Activated CD8-positive, alpha-beta T cell treated with anti-CD3 and anti-CD28 coated beads for 36 hours (primary cell): ENCODE data around the gene ACBD6. TPM values are rescaled to one million over a fixed set of nuclear protein-coding genes. Genes with fewer than 3 reads are reported as not detected.

Experiments
- ATAC-seq: fragments of 200-7000 bp; cut with Tn5 transposase; one replicate; pipeline ENCODE4 v1.10.0; 2021; ENCODE audit warnings: mild to moderate bottlenecking, moderate library complexity
- CTCF ChIA-PET: fragments of 350-600 bp; sonication (Branson Sonifier 250); formaldehyde crosslinking; loops from one replicate; lab custom pipeline; 2021; ENCODE audit warnings: antibody characterized with exemption; lab: Charles Lee
- POLR2A ChIA-PET: fragments of 350-600 bp; sonication (Branson Sonifier 250); formaldehyde crosslinking; loops from one replicate; lab custom pipeline; 2021; ENCODE audit warnings: antibody characterized with exemption; lab: Charles Lee
- DNase-seq: peaks from one replicate; pipeline ENCODE4 v3.0.0-alpha.2; 2020
- H3K27ac Mint-ChIP-seq: one replicate; pipeline ENCODE4 v1.8.0; 2021; ENCODE audit warnings: mild to moderate bottlenecking, mixed read lengths
- H3K27me3 Mint-ChIP-seq: one replicate; pipeline ENCODE4 v1.8.0; 2021; ENCODE audit warnings: mixed read lengths
- H3K36me3 Mint-ChIP-seq: one replicate; pipeline ENCODE4 v1.8.0; 2021; ENCODE audit warnings: low read depth, mixed read lengths
- H3K4me1 Mint-ChIP-seq: one replicate; pipeline ENCODE4 v1.8.0; 2021; ENCODE audit warnings: low read depth, mixed read lengths
- H3K4me3 Mint-ChIP-seq: one replicate; pipeline ENCODE4 v1.8.0; 2021; ENCODE audit warnings: mild to moderate bottlenecking, moderate library complexity, mixed read lengths
- H3K9me3 Mint-ChIP-seq: one replicate; pipeline ENCODE4 v1.8.0; 2021; ENCODE audit warnings: mixed read lengths
- intact Hi-C: fragments of 100-400 bp; cut with micrococcal nuclease; formaldehyde crosslinking; loops from one replicate; pipeline ENCODE4 v1.10.0; 2022
- total RNA-seq, 2 experiments: library from RNA; stranded (reverse); gene quantifications; one replicate each; pipeline ENCODE4 v1.2.3, GENCODE V29; 2021
- TF ChIP-seq, protein P1 (sequence below): fragments of 200-600 bp; IDR thresholded peaks from one replicate; pipeline ENCODE4 v1.8.0; 2022; ENCODE audit warnings: antibody characterized with exemption, mild to moderate bottlenecking

The ACBD6 gene
- total RNA-seq, 2 experiments from 2014 or later, result 41.3 to 45.0 TPM

DNA sequence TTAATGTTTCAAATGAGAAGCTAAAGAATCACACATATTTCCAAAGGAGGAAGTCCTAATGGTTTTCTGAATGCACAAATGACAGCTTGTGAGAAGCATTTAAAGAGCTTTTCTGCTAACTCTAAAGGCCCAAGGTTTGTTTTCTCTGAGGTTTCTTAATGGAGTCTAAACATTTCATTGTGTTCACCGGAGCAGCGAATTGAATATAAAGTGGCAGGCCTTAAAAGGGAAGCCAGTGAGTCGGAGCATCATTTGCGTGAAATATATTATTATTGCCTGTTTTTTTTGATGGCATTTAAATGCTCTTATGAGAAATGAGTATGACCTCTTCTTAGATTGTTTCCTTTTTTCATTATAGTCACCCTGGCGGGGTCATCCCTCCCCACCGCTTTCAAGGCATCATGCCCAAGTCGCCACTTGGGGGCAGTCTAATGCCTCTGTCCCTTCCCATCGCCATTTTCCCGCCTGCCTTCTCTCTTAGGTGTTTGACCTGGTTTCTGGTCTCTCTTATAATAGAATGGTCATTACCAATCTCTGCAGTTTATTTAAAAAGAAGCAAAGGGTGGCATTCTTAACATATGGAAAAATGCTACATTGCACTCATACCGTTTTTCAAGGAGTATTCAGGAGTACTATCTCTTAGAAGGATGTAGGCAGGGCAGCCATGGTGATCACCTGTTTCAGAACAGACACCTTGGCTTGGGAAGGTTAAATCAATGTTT is 31.1 kb upstream of the ACBD6 start:
- ChIA-PET CTCF (interaction anchor here (0.7 to 15.4 kb wide), 10 partner anchors 9 to 602 kb away, joined by 3 to 161 read pairs (median 4); no protein-coding TSS in a partner anchor), POLR2A (no interaction called here)
- no peaks in the 10 kb centered on the region for H3K36me3 Mint-ChIP-seq
- no peak overlapping the region for H3K27ac Mint-ChIP-seq
- ATAC-seq (peak; percentile 79), DNase-seq (peak; percentile 80)
- H3K4me1 Mint-ChIP-seq, result no peaks in the 10 kb centered on the region
- peaks cover 2% of the 10 kb centered on the region for H3K27me3 Mint-ChIP-seq
- TF ChIP-seq, protein P1, sequence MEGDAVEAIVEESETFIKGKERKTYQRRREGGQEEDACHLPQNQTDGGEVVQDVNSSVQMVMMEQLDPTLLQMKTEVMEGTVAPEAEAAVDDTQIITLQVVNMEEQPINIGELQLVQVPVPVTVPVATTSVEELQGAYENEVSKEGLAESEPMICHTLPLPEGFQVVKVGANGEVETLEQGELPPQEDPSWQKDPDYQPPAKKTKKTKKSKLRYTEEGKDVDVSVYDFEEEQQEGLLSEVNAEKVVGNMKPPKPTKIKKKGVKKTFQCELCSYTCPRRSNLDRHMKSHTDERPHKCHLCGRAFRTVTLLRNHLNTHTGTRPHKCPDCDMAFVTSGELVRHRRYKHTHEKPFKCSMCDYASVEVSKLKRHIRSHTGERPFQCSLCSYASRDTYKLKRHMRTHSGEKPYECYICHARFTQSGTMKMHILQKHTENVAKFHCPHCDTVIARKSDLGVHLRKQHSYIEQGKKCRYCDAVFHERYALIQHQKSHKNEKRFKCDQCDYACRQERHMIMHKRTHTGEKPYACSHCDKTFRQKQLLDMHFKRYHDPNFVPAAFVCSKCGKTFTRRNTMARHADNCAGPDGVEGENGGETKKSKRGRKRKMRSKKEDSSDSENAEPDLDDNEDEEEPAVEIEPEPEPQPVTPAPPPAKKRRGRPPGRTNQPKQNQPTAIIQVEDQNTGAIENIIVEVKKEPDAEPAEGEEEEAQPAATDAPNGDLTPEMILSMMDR, result peak; percentile 80
- intact Hi-C loops, result loop anchor here (5.0 kb wide), 1 partner anchor 329 kb away; no protein-coding TSS in a partner anchor
- H3K4me3 Mint-ChIP-seq, result no peak overlapping the region
- H3K9me3 Mint-ChIP-seq, result no peaks in the 10 kb centered on the region

DNA sequence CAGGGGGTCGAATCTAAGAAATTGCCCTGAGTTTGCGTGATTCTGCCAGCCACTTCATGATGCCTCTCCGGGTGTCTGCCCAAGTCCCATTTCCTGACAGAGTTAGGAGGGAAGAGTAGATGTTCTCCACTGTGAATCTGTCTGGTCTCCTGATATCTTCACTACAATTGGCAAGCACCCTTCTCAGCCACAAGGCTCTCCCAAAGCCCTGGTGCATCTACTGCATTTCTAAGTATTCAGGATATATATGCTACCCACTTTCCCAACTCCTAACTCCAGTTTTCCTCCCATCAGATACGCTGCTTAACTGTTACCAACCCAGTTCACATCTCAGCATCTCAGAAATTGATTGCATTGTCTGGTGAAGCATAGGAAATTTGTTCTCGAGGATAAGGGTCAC is 30.5 kb upstream of the ACBD6 start:
- ChIA-PET CTCF (interaction anchor here (0.7 to 15.4 kb wide), 9 partner anchors 9 to 603 kb away, joined by 3 to 161 read pairs (median 4); no protein-coding TSS in a partner anchor), POLR2A (no interaction called here)
- DNase-seq (no peak), ATAC-seq (no peak)
- H3K9me3 Mint-ChIP-seq, result no peaks in the 10 kb centered on the region
- no peaks in the 10 kb centered on the region for H3K36me3 Mint-ChIP-seq
- no peaks in the 10 kb centered on the region for H3K4me1 Mint-ChIP-seq
- TF ChIP-seq, protein P1, result no peak
- peaks cover 2% of the 10 kb centered on the region for H3K27me3 Mint-ChIP-seq
- H3K4me3 Mint-ChIP-seq, result no peak overlapping the region
- no peak overlapping the region for H3K27ac Mint-ChIP-seq
- intact Hi-C loops, result loop anchor here (5.0 kb wide), 1 partner anchor 329 kb away; no protein-coding TSS in a partner anchor

DNA sequence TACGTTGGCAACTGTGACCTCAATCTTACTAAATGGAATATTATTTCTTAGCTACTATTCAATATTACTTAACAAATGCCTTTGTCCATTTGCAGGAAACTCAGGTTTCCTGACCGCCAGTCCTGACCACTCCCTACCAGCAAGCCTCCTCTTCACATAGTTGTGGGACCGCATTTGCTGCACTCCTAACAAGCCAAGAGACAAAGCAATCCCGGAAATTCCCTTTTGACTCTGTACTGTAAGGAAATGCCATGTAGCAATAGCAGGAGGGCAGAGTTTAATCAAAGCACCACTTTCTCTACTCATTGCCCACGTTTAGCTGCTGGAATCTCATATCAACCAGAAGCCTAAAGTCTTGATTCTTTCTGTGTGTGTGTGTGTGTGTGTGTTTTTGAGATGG is 28.1 kb upstream of the ACBD6 start:
- ChIA-PET POLR2A (interaction anchor here (2.1 kb wide), 1 partner anchor 27 kb away, joined by 5 read pairs; no protein-coding TSS in a partner anchor), CTCF (interaction anchor here (1.3 to 15.4 kb wide), 3 partner anchors 10 to 333 kb away, joined by 3 to 161 read pairs (median 39); no protein-coding TSS in a partner anchor)
- Mint-ChIP-seq H3K4me1 (no peaks in the 10 kb centered on the region), H3K9me3 (no peaks in the 10 kb centered on the region), H3K27me3 (no peaks in the 10 kb centered on the region), H3K27ac (no peak overlapping the region), H3K36me3 (no peaks in the 10 kb centered on the region), H3K4me3 (no peak overlapping the region)
- DNase-seq (no peak), ATAC-seq (no peak)
- TF ChIP-seq, protein P1, result no peak
- intact Hi-C loops, result loop anchor here (5.0 kb wide), 1 partner anchor 332 kb away; no protein-coding TSS in a partner anchor

DNA sequence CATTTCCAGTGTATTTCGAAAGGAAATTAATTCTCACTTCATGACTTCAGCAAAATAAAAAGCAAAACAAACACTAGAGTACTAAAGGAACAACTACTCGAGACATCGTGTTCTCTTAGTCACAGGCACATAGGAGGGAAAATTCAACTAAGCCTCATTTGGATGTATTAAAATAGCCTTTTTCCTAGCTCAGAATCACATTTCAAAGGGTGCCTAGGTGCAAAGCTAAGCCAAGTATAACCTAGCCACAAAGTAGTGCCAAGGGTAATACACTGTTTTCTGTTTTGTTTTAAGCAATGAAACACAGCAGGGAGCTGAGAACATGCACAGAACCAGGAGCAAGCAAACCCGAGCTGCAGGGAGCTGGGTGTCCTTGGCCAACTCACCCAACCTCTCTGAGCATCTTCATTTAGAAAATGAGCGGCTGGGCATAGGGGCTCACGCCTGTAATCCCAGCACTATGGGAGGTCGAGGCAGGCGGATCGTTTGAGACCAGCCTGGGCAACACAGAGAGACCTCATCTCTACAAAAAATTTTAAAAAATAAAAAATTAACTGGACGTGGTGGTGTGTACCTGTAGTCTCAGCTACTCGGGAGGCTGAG is 26.6 kb upstream of the ACBD6 start:
- ATAC-seq (no peak), DNase-seq (no peak)
- H3K9me3 Mint-ChIP-seq, result no peaks in the 10 kb centered on the region
- CTCF ChIA-PET, result interaction anchor here (1.0 to 15.4 kb wide), 4 partner anchors 10 to 353 kb away, joined by 3 to 161 read pairs (median 21); no protein-coding TSS in a partner anchor
- H3K27ac Mint-ChIP-seq, result no peak overlapping the region
- intact Hi-C loops, result loop anchor here (10.0 kb wide), 1 partner anchor 636 kb away; no protein-coding TSS in a partner anchor
- H3K27me3 Mint-ChIP-seq, result no peaks in the 10 kb centered on the region
- no peaks in the 10 kb centered on the region for H3K36me3 Mint-ChIP-seq
- no peak overlapping the region for H3K4me3 Mint-ChIP-seq
- POLR2A ChIA-PET, result interaction anchor here (2.1 kb wide), 1 partner anchor 26 kb away, joined by 5 read pairs; no protein-coding TSS in a partner anchor
- TF ChIP-seq, protein P1, result no peak
- H3K4me1 Mint-ChIP-seq, result no peaks in the 10 kb centered on the region
